GM18507 (cell line): ENCODE data around the gene TMEM30A.
A peak's percentile ranks its signal among the peaks of the same experiment; 100 is the strongest.

Source experiments
- DNase-seq: peaks from one replicate; pipeline ENCODE4 v3.0.0; 2011; ENCODE audit warnings: low read depth; ENCODE audit not compliant: insufficient read length; ENCODE audit errors: extremely low spot score
- FAIRE-seq: peaks from 2 replicates; lab custom pipeline; 2011; peaks lifted over from hg19 to GRCh38; lab: Jason Lieb, UNC

Gene TMEM30A

DNA sequence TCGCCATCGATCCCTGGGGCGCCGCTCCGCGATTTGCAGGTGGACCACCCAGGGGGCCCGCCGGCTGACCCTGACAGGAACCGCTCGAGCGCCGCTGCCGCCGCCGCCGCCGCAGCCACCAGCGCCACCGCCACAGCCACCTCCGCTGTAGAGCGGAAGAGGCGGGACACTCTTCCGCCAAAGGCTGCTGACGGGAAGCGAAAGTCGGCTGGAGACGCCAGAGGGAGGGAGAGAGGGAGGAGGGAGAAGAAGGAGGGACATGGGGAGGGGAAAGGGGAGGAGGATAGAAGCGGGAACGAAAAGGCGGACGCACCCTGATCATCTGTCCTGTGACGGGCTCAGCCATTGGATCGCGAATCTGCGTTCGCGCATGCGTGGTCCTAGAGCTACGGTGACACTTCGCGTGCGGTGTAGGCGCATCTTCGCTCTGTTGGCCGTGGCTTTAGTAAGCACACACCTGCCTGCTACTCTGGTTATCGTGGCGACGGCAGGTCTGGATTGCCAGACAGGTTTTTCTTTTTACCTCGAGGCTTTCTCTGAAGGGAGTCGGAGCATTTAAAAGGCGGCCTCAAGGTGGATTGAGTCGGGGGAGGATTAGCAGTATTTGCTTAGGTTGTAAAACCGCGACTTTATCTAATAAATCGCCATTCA is at the start of gene TMEM30A:
TSS of gene TMEM30A (minus strand) at position 161 of the 651 bp plus-strand sequence. CDS start at position 7, 154 bp downstream.
- FAIRE-seq = peak; percentile 100
- DNase-seq = peak; percentile 92

DNA sequence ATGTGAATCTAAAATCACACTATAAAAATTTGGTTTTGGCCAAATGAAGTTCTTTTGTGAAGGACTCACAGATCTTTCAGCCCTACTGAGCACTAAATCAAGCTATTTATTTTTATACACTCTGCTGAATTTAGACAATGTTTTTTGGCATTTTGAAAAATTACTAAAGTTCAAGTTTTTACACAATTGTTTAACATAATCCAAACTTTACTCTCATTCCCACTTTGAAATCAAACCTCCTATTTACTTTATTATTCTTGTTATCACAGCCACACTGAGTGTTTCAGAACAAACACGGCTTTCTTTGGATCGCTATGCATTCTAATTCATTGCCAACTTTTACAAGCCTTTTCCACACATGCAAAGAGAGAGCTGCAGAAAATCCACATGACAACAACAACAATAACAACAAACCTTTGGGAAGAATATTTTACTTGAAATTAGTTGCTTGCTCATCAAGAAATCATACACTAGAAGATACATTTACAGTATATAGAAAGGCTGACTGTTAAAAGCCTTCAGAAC is 49.1 kb upstream of the TMEM30A start:
- FAIRE-seq = no peak
- no peak for DNase-seq

DNA sequence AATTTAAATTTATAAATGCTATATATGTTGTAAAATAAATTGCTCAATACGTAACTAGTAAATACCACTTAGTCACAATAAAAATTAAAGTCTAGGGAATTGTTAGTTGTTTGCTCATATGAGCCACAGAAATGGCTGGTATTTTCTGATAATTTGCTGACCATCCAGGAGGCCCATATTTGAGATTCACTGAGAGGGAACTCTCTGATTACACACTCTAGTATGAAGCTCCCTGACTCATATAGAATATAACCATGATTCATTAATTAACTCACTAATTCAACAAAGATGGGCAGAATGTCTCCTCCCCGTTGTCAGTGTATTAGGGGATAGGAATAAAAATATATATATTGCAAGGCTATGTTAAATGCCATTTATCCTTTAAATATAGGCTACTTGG is 46.6 kb upstream of the TMEM30A start:
- no peak for DNase-seq
- FAIRE-seq = no peak

DNA sequence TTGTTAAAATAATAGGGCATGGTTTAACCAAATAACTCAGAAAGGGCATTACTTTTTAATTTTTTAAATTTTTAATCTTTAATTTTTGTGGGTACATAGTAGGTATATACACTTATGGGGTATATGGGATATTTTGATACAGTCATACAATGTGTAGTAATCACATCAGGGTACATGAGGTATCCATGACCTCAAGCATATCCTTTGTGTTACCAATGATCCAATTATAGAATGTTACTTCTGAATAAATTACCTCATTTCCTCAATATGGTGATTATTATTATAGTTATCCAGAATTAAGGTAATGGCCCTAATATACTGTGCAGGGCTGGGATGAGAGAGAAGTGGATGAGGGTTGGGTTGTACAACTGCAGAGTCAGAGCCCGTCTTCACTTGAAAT is 45.1 kb upstream of the TMEM30A start:
- DNase-seq (no peak), FAIRE-seq (no peak)

DNA sequence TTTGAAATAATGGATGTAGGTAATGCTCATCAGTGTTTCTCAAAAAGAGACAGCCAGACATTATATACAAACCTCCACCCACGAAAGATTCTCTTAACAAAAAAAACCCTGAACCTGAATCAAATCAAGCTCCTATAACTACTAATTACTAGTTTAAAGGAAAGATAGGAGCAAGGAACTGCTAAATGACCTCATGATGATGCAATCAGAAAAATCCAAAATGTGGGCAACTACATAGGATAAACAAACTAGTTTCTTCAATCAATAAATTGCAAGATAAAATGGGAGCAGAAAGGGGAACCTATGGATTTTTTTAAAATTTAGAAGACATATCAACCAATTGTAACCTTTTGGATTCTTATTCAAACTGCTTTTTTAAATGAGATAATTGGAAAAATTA is 43.2 kb upstream of the TMEM30A start:
- DNase-seq (no peak), FAIRE-seq (no peak)

DNA sequence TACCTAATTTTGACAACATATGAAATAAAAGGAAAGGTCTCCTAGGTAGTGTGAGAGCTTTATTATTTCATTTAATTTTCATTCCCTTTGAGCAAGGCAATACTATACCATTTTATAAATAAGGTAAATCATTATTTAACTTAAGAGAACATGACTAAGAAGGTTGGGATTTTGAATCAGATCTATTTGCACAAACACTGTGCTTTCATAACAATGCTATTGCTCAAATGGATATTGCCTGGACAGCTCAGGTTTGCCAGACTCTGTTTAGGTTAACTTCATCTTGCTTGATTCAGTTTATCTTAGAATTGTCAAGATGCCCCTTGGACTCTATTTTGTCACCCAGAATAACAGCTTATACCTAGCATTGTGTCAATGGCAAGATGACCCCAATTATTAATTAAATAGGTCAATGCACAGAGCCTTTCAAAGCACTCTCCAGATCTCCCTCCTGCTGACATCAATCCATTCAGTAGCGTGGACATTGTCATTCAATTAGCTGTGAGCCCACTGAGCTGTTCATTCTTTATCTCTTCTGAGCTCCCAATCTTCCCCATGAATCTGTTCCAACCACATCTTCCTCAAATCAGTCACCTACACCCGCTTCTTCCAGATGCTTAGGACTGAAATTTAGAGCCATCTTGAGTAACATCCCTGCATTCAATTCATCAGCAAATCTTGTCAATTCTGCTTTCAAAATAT is 42.1 kb upstream of the TMEM30A start:
- DNase-seq (no peak), FAIRE-seq (no peak)

DNA sequence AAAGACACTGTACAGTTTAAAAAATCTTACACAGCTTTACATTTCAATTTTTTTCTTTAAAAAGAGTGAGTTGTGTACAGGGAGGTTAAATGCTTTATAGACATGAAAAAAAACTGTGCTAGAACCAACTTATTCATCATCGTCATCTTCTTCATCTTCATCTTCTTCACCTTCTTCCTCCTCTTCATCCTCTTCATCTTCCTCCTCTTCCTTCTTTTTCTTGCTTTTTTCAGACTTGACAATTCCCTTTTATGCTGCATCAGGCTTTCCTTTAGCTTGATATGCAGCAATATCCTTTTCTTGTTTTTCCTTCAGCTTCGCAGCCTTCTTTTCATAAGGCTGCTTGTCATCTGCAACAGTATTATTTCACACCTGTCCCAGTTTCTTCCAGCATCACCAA is 34.3 kb upstream of the TMEM30A start:
- DNase-seq (no peak), FAIRE-seq (no peak)

DNA sequence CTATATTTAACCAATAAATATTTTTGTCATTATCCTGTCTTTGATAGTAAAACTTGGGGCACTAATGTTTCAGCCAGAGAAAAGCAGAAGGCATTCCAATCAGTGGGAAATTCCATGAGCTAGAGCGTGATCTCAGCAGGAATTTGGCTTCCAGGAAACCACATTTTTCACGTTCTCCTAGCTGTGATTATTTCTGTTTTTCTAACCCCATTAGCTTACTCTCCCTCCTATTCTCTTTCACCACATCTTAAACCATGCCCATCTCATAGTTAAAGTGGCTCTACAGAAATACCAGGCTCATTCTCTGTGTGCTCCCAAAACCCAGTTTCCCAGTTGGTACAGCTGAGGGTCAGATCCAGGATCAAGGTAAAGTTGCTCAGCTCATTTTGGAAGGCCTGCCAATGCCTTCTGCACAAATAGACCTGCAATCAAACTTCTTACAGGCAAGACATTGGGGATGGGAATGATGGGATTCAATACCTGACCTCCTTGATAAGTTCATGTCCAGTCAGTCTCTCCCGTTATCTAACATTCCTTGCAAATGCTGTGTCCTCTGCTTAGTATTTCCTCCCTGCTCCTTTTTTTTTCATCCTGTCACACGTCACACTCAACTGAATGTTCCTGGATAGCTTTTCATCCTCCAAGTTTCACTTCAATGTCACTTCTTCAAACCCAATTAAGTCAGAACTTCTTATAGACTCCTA is 33.1 kb upstream of the TMEM30A start:
- FAIRE-seq = no peak
- no peak for DNase-seq

DNA sequence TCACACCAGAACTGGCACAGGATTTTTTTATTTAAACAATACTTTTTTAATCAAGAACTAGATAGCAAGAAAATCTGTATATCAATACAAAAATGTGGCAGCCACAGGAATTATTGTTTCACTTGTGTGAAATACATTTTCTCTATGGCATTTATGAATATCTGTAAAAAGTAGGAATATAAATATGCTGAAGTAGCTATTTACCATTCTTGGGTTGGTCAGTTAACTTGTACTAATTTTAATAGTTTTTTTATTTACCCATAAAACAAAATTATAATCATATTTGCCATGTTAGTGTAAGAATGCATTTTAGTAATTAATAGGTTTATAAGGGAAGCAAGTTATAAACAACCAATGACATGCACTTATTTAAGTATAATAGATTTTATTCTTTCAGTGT is 31.4 kb upstream of the TMEM30A start:
- DNase-seq (no peak), FAIRE-seq (no peak)

DNA sequence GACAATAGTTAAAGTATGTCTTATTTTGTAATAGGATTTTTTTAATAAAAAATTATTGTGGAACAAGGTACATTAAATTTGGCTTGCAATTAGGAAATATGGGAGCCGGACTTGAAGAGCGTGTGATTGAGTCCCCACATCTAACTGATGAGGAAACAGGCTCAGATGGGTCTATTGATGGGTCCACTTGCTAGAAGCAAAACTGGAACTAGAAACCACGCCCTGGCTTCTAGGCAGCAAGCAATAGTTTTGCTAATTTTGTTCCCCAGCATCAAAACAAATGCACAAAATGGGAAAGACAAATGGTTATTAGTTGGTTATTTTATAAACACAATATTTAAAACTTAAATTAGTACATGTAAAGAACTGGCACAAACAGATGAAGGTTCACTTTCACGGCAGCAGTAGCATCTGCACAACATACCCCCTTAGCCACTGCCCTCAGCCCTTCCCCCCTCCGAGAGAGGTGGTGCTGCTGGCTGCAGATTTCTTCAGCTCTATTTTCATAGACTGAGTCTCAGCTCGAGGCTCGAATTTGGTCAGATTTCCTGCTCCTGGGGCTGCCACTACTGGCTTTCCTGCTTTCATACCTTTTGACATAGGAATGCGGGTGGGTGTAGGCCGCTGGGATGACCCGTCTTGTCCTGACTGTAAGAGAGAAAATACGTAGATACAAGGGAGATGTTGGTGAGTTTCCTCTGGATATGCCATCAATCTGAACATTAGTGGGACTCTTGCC is 23.8 kb upstream of the TMEM30A start:
- no peak for FAIRE-seq

DNA sequence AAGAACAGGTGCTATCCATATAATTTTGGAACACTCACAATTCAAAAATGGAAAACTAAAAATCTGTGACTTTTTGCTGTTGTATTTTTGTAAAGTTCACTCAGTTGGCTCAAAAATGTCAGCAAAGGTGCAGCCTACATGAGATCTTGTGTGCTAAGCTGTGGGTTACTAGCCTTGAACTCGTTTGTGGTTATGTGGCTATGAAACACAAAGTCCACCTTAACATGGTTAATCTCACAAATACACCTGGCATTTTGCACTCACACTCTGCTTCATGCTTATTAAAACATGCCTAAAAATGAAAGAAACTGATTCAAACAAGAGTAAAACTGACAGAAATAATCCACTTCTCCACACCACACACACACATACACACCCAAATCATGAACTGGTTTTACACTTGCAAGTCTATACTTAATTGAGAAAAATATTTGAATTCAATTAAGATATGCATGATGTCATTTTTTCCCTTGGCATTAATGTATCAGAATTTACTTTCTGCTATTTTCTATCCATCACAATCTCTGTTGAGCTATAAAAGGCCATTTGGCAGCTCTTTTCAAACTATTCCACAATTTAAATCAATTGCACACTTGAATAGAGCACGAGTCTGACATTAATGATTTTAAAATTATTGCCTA is 22.9 kb upstream of the TMEM30A start:
- FAIRE-seq = no peak

More for the DNA sequence above, 23.8 kb upstream of the TMEM30A start:
- DNase-seq = no peak

DNA sequence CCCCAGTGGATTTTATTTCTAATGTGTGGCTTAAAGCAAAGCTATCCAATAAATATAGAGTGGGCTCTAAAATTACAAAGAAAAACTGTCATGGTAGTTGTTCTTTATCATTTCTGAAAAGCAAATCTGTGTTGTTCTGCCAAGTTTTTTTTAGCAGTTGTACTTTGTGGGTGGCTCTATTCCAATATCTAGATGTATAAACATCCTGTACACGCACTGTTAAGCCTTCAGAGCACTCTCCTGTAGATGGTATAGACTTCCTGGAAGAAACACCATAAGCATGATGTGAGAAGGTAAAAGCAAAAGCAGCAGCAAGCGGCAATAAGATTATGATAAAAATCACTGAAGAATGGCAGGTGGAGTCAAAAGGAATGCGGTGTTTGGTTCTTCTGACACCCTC is 21.5 kb upstream of the TMEM30A start:
- FAIRE-seq (no peak), DNase-seq (no peak)

More for the DNA sequence above, 22.9 kb upstream of the TMEM30A start:
- no peak for DNase-seq

DNA sequence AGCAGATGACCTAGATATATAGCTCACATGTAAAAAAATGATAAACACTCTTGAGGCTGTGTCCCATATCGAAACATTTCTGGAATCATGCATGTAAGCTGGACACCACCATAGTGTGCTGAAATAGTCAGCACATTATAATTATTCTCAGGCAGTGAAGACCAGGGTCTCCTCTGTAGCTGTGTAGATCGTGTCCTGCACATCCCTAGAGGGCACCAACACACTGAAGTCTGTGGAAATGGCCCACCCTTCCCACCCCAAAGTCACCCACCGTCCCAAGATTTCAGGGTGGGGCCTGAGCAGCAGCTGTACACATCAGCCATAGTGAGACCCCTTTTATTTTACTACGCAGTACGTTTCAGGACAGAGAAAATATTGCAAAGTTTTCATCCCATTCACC is 21.0 kb upstream of the TMEM30A start:
- DNase-seq = no peak
- no peak for FAIRE-seq

DNA sequence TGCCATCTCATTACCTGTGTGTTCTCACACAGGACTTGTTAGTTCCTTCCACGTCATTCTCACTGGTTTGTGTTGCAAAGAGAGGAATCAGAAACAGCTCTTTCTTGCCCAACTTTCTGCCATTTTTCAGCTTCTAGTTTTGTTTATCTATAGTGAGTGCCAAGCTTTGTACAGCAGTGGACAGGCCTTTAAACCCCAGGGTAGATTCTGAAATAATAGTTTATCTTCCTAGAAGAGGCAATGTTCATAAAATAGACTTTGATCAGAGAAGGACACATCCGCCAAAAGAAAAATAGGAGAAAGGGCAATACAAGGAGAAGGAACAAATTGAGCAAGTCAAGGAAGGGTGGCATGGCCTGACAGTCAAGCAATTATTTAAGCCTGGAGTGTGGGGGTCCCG is 17.7 kb upstream of the TMEM30A start:
- DNase-seq (no peak), FAIRE-seq (no peak)

DNA sequence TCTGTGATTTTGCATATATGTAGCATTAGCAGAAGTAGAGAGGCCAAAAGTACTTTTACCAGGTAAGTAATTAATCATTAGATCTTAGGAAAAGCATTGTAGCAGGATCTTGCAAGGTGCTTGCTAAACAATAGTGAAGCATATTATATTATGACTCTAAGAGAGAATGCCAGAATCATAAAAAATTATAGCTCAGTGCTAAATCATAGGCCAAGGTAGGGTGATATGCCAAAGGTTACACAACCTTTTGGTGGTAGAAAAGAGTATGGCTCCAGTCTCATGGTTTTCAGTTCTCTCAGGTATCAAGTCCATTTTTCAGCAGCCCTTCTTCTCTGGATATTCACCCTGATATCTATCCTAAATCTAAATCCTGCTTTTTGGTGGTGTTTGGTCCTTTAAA is 16.9 kb upstream of the TMEM30A start:
- DNase-seq = no peak
- FAIRE-seq = no peak

DNA sequence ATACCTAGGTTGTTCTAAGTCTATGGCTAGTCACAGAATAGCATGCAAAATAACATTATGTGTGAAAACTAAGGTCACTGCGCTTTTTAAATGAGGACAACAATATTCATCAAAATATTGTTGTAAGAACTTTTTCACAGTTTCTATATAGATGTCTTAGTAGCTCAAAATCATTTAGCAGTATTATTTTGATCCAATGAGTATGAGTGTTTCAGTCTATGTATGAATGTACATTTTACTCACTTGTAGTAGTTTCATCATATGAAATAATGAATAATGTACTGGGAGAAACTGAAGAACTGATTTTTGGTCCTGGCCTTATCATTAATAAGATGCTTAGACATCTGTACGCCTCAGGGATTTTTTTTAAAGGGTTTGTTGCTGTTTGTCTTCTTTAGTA is 16.5 kb upstream of the TMEM30A start:
- FAIRE-seq = no peak
- no peak for DNase-seq

DNA sequence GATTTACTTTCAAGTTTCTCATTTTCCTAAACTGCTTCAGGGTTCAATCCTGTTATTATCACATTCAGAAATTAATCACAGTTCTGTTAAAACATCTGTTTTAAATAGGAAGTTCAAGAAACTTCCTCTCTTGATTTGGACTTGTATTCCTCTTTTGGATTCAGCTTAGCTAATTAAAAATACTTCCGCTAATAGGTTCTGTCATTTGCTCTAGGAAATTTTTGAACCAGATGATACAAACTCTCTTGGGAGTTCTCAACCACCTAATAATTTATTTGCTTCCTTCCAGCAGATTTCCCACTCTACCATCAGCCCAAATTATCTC is 15.9 kb upstream of the TMEM30A start:
- DNase-seq (no peak), FAIRE-seq (no peak)

DNA sequence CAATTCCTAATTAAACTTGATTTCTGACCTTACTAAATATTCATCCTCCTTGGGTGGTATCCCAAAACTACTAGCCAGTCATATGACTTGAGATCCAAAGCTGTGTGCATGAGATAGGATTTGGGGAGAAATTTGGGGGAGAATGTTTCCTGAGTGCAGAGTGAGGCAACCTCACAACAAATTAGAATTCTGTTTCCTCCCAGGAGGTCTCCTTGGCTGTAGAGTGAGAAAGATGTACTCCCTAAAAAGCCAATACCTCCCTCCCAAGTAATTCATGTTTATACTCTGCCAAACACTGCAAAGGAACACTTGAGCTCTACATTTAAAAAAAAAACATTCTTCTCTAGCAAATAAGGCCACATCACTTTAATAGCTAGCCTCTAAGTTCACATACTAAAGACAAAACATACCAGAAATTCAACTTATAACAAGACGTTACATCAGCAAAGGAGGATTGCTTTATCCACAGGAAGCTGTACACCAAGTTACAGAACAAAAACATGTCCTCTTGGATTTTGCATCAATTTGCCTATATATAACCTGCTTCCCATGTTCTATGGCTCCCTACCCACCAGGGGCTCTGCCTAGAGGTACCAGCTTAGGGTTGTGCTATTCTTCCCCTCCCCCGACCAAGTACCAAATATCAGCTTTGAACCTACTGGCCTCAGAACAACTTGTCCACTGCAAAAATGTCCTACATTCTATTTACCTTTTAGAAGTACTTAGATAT is 15.4 kb upstream of the TMEM30A start:
- DNase-seq (no peak), FAIRE-seq (no peak)
